HEK293 (cell line): ENCODE measurements around the gene SLC5A10.

Experiments
- CTCF ChIP-seq: fragments of 450-650 bp; formaldehyde crosslinking; IDR thresholded peaks from 2 replicates; pipeline ENCODE4 v1.5.1; 2016; ENCODE audit warnings: missing biosample characterization, missing genetic modification characterization
- REST ChIP-seq: fragments of 450-650 bp; formaldehyde crosslinking; IDR thresholded peaks from 2 replicates; pipeline ENCODE4 v1.5.1; 2016; ENCODE audit warnings: missing biosample characterization, missing genetic modification characterization
- ZNF274 ChIP-seq, 2 experiments: fragments of 200-500 bp in 1 of 2; fragments of 450-650 bp in 1 of 2; sonication (Bioruptor generic) in 1 of 2; formaldehyde crosslinking in 1 of 2; IDR thresholded peaks; 2 replicates each; pipeline versions ENCODE4 v1.5.1 to v1.6.1; 2014 to 2016; ENCODE audit warnings: borderline replicate concordance in 1 of 2, inconsistent platforms in 1 of 2, low read length in 1 of 2, missing biosample characterization in 1 of 2, missing genetic modification characterization in 1 of 2
- ZNF449 ChIP-seq: fragments of 450-650 bp; formaldehyde crosslinking; IDR thresholded peaks from 2 replicates; pipeline ENCODE4 v1.5.1; 2017; ENCODE audit warnings: missing biosample characterization, mild to moderate bottlenecking, missing genetic modification characterization, moderate library complexity
- ZNF837 ChIP-seq: fragments of 450-650 bp; formaldehyde crosslinking; IDR thresholded peaks from 2 replicates; pipeline ENCODE4 v1.5.1; 2016; ENCODE audit warnings: missing biosample characterization, missing genetic modification characterization

- TF ChIP-seq CTCF (tag by site-specific recombination) (no peak), REST (tag by site-specific recombination) (no peak), ZNF837 (tag by site-specific recombination) (no peak), ZNF449 (tag by site-specific recombination) (no peak), ZNF274 (IDR thresholded peaks at IDR 0.05; ENCODE audit: low read length) (no peak), ZNF274 (tag by site-specific recombination; IDR thresholded peaks at IDR 0.05; ENCODE audit: borderline replicate concordance) (no peak)
Measured at GRCh38 chr17:19019041-19019941, 67.3 kb downstream of the SLC5A10 start.
